Dendritic cell treated with granulocyte-macrophage colony-stimulating factor and Interleukin-4, amounts not matched to agents 40 ng/mL and 50 ng/mL, for 4 days (primary cell): ENCODE data around the gene LHFPL3.
"Not testable (repeated sequence)": the region's sequence is repeated elsewhere in the genome, so short reads cannot be mapped to it uniquely, and the experiment has no call there.

Experiments
- H3K27ac Mint-ChIP-seq: one replicate; pipeline ENCODE4 v1.8.0; 2022; ENCODE audit warnings: mild to moderate bottlenecking, mixed read lengths
- H3K27me3 Mint-ChIP-seq: one replicate; pipeline ENCODE4 v1.8.0; 2022; ENCODE audit warnings: mild to moderate bottlenecking, mixed read lengths
- H3K36me3 Mint-ChIP-seq: one replicate; pipeline ENCODE4 v1.8.0; 2022; ENCODE audit warnings: low read depth, mixed read lengths
- H3K4me1 Mint-ChIP-seq: one replicate; pipeline ENCODE4 v1.8.0; 2022; ENCODE audit warnings: low read depth, mixed read lengths
- H3K4me3 Mint-ChIP-seq: one replicate; pipeline ENCODE4 v1.8.0; 2022; ENCODE audit warnings: mild to moderate bottlenecking, moderate library complexity, mixed read lengths
- H3K9me3 Mint-ChIP-seq: one replicate; pipeline ENCODE4 v1.8.0; 2022; ENCODE audit warnings: mixed read lengths
- intact Hi-C: fragments of 100-400 bp; cut with micrococcal nuclease; formaldehyde crosslinking; loops from one replicate; pipeline ENCODE4 v1.15.0; 2022

The LHFPL3 gene

GRCh38 chr7:104664648-104665047 is 336.2 kb downstream of the LHFPL3 start:
- H3K27ac Mint-ChIP-seq = no peak overlapping the region
- H3K27me3 Mint-ChIP-seq = no peaks in the 10 kb centered on the region
- intact Hi-C loops = no loop called here
- no peaks in the 10 kb centered on the region for H3K36me3 Mint-ChIP-seq
- peaks cover 5% of the 10 kb centered on the region for H3K4me1 Mint-ChIP-seq
- peaks cover 8% of the 10 kb centered on the region for H3K9me3 Mint-ChIP-seq
- H3K4me3 Mint-ChIP-seq = no peak overlapping the region

DNA sequence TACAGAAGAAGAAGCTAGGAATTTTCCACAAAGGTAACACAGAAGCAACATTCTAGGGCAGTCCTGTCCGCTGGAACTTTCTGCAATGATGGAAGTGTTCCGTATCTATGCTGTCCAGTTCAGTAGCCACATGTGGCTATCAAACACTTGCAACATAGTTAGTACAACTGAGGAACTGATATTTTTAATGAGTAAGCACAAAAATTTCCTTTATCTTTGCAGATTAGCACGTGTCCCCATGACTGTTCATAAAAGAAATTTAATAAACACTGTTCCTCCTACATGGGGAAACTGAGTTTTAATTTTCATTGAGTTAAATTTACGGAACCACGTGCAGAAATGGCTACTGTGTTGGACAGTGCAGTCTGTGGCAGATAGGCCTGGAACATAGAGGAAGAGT is 349.2 kb downstream of the LHFPL3 start:
- no peaks in the 10 kb centered on the region for H3K36me3 Mint-ChIP-seq
- peaks cover 2% of the 10 kb centered on the region for H3K27me3 Mint-ChIP-seq
- no peaks in the 10 kb centered on the region for H3K4me1 Mint-ChIP-seq
- H3K4me3 Mint-ChIP-seq = no peak overlapping the region
- intact Hi-C loops = no loop called here
- no peaks in the 10 kb centered on the region for H3K9me3 Mint-ChIP-seq
- no peak overlapping the region for H3K27ac Mint-ChIP-seq

DNA sequence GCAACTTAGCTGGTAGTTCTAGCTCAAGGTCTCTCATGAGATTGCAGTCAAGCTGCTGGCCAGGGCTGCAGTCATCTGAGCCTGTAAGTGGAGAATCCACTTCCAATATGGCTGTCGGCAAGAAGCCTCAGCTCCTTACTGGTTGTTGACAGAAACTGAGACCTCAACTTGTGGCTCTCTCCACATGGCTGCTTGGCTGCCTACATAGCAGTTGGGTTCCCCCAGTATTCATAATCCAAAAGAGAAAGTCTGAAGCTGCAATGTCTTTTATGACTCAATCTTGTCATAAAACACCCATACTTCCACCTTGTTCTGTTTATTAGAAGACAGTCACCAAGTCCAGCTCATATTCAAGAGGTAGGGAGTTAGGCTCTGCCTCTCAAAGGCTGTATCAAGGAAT is 350.7 kb downstream of the LHFPL3 start:
- Mint-ChIP-seq H3K27me3 (no peaks in the 10 kb centered on the region), H3K4me3 (no peak overlapping the region), H3K4me1 (no peaks in the 10 kb centered on the region), H3K36me3 (no peaks in the 10 kb centered on the region), H3K27ac (no peak overlapping the region), H3K9me3 (no peaks in the 10 kb centered on the region)
- intact Hi-C loops = no loop called here

GRCh38 chr7:104686286-104686685 is 357.9 kb downstream of the LHFPL3 start:
- Mint-ChIP-seq H3K36me3 (no peaks in the 10 kb centered on the region), H3K27ac (no peak overlapping the region), H3K4me3 (no peak overlapping the region), H3K27me3 (no peaks in the 10 kb centered on the region), H3K4me1 (no peaks in the 10 kb centered on the region), H3K9me3 (peaks cover 1% of the 10 kb centered on the region)
- intact Hi-C loops = no loop called here

DNA sequence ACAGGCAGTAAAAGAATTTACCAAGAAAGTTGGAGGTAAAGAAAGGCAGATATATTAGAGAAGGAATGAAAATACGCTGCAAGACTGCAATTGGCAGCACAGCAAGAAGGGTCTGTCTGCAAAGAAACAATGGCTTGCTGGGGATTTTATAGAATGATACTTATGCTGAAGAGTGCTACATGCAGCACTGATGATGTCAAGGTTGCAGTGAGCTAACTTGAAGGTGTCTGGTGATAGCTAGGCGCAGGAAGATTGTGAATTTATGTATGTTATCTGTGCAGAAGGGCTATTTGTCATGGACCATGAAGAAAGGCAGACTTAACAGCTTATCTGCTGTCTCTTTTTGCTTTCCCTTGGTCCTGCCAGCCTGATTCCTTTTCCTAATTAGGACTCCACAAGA is 366.3 kb downstream of the LHFPL3 start:
- intact Hi-C loops = no loop called here
- Mint-ChIP-seq H3K9me3 (peaks cover 18% of the 10 kb centered on the region), H3K4me3 (no peak overlapping the region), H3K27me3 (peaks cover 2% of the 10 kb centered on the region), H3K27ac (no peak overlapping the region), H3K36me3 (no peaks in the 10 kb centered on the region), H3K4me1 (no peaks in the 10 kb centered on the region)

- peaks cover 26% of the 10 kb centered on the region for H3K9me3 Mint-ChIP-seq
- H3K27me3 Mint-ChIP-seq = peaks cover 2% of the 10 kb centered on the region
- no peaks in the 10 kb centered on the region for H3K4me1 Mint-ChIP-seq
- H3K4me3 Mint-ChIP-seq = no peak overlapping the region
- no peak overlapping the region for H3K27ac Mint-ChIP-seq
- no peaks in the 10 kb centered on the region for H3K36me3 Mint-ChIP-seq
- intact Hi-C loops = no loop called here
These were observed 367.2 kb downstream of the LHFPL3 start for GRCh38 chr7:104695563-104695962.

- no peaks in the 10 kb centered on the region for H3K27me3 Mint-ChIP-seq
- H3K4me1 Mint-ChIP-seq = no peaks in the 10 kb centered on the region
- no peak overlapping the region for H3K4me3 Mint-ChIP-seq
- H3K9me3 Mint-ChIP-seq = peaks cover 10% of the 10 kb centered on the region
- no peaks in the 10 kb centered on the region for H3K36me3 Mint-ChIP-seq
- intact Hi-C loops = no loop called here
- no peak overlapping the region for H3K27ac Mint-ChIP-seq
These were observed 371.9 kb downstream of the LHFPL3 start for GRCh38 chr7:104700336-104700735.

DNA sequence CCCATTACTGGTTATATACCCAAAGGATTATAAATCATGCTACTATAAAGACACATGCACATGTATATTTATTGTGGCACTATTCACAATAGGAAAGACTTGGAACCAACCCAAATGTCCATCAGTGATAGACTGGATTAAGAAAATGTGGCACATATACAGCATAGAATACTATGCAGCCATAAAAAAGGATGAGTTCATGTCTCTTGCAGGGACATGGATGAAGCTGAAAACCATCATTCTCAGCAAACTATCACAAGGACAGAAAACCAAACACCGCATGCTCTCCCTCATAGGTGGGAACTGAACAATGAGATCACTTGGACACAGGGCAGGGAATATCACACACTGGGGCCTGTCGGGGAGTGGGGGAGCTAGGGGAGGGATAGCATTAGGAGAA is 392.6 kb downstream of the LHFPL3 start:
- H3K27ac Mint-ChIP-seq, H3K27me3 Mint-ChIP-seq, H3K4me1 Mint-ChIP-seq, intact Hi-C loops, H3K36me3 Mint-ChIP-seq, H3K4me3 Mint-ChIP-seq, H3K9me3 Mint-ChIP-seq: not testable (repeated sequence)

DNA sequence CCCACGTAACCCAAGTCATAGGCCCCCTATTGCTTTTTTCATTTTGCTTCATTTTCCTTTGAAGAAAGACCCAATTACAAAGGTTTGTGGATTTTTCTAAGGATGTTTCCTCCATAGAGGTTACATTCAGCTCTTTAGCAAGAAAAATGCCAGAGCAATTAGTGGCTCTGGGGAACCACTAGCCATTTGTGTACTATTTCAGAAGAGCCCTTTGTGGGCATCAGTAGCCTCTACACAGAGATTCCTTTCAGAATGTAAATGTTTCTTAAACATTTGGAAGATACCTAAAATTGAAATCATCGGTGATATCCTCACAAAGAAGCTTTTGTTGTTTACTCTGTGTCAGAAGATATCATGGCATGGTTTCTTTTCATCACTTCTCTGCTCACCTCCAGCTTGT is 394.6 kb downstream of the LHFPL3 start:
- intact Hi-C loops = no loop called here
- no peaks in the 10 kb centered on the region for H3K36me3 Mint-ChIP-seq
- no peaks in the 10 kb centered on the region for H3K9me3 Mint-ChIP-seq
- H3K27me3 Mint-ChIP-seq = no peaks in the 10 kb centered on the region
- no peaks in the 10 kb centered on the region for H3K4me1 Mint-ChIP-seq
- H3K4me3 Mint-ChIP-seq = no peak overlapping the region
- no peak overlapping the region for H3K27ac Mint-ChIP-seq

DNA sequence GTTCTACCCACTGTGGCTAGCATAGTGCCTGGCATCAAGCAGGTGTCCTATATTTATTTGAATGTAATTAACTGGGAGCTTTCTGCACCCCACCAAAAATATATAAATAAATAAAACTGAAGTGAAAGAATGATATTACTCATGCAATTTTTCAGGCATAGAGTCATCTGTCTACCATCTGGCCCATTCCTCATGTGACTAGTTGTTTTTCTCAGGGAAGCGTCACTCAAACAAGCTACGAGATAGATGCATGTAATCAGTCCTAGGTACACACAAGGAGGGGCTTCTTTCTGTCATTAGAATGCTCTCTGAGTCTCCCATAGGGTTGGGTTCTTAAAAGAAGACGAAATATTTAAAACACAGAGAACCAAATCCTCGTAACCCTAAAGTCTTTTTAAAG is 430.1 kb downstream of the LHFPL3 start:
- no peak overlapping the region for H3K4me3 Mint-ChIP-seq
- no peak overlapping the region for H3K27ac Mint-ChIP-seq
- no peaks in the 10 kb centered on the region for H3K4me1 Mint-ChIP-seq
- H3K27me3 Mint-ChIP-seq = no peaks in the 10 kb centered on the region
- intact Hi-C loops = no loop called here
- H3K9me3 Mint-ChIP-seq = no peaks in the 10 kb centered on the region
- H3K36me3 Mint-ChIP-seq = no peaks in the 10 kb centered on the region

DNA sequence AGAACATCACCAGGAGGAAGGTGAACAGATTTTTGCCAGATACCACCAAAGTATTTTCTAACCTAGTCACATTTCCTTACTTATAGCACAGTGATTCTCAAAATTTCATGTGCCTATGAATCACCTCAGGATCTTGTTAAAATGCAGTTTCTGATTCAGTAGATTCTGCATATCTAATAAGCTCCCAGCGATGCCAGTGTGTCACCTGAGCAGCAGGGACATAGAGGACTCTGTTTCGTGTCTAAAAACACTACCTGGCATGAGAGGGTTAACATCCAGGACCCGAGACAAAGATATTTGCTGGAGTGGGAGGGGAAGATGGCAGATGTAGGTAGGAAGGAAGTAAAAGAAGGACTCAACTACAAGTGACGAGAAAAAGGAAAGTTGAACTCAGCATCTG is 433.5 kb downstream of the LHFPL3 start:
- Mint-ChIP-seq H3K36me3 (no peaks in the 10 kb centered on the region), H3K4me3 (no peak overlapping the region), H3K27ac (no peak overlapping the region), H3K9me3 (no peaks in the 10 kb centered on the region), H3K4me1 (no peaks in the 10 kb centered on the region), H3K27me3 (no peaks in the 10 kb centered on the region)
- intact Hi-C loops = no loop called here

GRCh38 chr7:104767113-104767512 is 438.7 kb downstream of the LHFPL3 start:
- intact Hi-C loops = no loop called here
- no peaks in the 10 kb centered on the region for H3K27me3 Mint-ChIP-seq
- H3K4me1 Mint-ChIP-seq = no peaks in the 10 kb centered on the region
- H3K9me3 Mint-ChIP-seq = no peaks in the 10 kb centered on the region
- H3K27ac Mint-ChIP-seq = no peak overlapping the region
- H3K36me3 Mint-ChIP-seq = no peaks in the 10 kb centered on the region
- H3K4me3 Mint-ChIP-seq = no peak overlapping the region

DNA sequence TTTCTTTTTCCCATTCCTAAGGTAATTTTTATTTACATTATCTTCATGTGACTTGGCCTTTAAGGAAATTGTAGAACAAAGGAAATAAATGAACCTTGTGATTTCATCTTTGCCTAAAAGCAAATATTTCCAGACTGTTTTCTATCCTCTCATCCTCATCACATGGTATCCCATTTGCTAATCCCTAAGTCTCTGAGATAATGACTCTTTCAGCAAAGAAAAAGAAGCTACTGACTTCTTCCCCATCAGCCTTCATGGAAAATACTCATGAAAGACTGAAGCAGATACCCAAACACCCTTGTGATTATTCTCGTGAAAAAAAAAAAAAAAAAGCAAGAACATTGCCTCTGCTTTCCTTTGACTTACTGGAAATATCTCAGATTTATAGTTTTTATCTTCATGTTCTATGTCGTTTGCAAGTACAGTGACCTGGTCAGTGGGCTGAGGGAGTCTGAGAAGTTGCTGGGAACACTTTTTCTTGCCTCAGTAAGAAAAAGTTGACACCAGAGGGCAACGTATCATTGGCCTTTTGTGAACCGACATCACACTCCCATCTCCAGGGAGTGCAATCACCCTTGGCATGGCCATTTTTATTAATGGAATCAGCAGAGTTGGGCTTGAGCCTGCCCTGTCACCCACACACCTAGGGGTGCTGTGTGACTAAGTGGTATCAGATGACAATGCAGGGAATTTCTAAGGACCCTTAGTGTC is 439.6 kb downstream of the LHFPL3 start:
- Mint-ChIP-seq H3K4me3 (no peak overlapping the region), H3K9me3 (no peaks in the 10 kb centered on the region), H3K27me3 (no peaks in the 10 kb centered on the region), H3K4me1 (no peaks in the 10 kb centered on the region), H3K36me3 (no peaks in the 10 kb centered on the region), H3K27ac (no peak overlapping the region)
- intact Hi-C loops = no loop called here

DNA sequence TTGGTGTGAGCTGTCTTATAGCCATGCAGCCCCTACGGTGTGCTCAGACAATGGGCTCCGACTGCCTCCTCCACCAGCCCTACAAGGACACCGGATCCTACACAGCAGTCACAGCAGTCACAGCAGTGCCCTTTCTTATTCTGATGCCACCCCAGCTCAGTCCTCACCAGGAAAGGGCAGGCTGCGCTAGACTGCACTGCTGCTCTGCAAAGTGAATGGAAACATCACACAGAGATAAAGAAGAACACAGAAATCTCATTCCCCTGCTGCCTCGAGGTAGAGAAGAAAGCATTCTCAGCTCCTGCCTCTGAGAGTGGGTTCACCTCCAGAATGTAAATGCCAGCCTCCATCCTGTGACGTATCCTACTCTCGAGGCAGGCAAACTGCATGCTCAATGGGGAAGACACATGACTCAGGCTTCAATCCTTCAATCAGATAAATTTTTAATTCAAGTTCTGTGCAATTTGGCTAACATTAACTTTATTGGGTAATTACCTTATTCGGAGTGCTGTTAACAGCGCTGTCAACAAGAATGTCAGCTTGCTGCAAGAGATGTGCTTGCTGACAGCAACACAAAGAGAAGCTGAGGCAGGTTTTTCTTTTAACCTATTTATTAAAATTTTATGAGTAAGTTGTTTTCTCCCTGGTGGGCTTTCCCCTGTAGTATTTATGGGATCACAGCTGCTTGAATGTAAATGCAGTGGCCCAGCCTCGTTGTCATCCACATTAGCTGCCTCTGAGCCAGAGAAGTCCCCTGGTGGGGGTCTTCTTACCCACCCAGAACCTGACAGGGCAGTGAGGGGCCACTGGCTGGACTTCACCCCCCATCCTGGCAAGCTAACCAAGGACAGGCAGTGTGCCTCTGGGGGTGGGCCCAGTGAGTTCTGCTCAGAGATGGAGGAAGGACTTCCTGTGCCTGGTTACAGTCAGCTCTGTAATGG is 444.3 kb downstream of the LHFPL3 start:
- intact Hi-C loops = no loop called here
- no peaks in the 10 kb centered on the region for H3K27me3 Mint-ChIP-seq
- H3K36me3 Mint-ChIP-seq = no peaks in the 10 kb centered on the region
- no peaks in the 10 kb centered on the region for H3K4me1 Mint-ChIP-seq
- H3K9me3 Mint-ChIP-seq = no peaks in the 10 kb centered on the region
- no peak overlapping the region for H3K4me3 Mint-ChIP-seq
- H3K27ac Mint-ChIP-seq = no peak overlapping the region
